Measurements from ENCODE around the gene DNAAF5. TPM values are rescaled to one million over a fixed set of nuclear protein-coding genes. Genes with fewer than 3 reads are reported as not detected.
A peak's percentile ranks its signal among the peaks of the same experiment; 100 is the strongest.

The DNAAF5 gene
- total and polyA plus RNA-seq, 2 of the 13 experiments (the other 11 are each of a cell fraction or from before 2014, with no cell fraction given) = 11.9 to 21.5 TPM

DNA sequence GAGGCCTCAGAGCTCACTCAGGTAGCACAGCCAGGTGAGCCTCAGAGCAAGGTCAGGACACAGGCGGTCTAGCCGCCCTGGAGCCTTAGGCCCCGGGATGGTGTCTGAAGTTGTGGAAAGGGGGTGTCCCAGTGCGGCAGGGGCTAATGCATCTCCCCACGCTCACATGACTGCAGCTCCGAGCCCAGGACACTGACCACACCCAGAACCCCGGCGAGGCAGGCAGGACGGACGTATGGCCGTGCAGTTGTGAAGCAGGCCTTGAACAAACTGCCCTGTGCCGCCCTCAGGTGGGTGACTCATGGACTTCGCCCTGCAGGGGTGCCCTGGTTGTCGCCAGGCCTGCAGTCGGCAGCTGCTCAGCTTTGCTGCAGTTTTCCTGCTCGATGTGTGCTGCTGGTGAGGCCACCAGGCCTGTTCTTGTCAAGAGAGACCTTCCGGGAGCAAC, 5.6 kb downstream of the DNAAF5 start (continued):
- TF ChIP-seq, protein P1, sequence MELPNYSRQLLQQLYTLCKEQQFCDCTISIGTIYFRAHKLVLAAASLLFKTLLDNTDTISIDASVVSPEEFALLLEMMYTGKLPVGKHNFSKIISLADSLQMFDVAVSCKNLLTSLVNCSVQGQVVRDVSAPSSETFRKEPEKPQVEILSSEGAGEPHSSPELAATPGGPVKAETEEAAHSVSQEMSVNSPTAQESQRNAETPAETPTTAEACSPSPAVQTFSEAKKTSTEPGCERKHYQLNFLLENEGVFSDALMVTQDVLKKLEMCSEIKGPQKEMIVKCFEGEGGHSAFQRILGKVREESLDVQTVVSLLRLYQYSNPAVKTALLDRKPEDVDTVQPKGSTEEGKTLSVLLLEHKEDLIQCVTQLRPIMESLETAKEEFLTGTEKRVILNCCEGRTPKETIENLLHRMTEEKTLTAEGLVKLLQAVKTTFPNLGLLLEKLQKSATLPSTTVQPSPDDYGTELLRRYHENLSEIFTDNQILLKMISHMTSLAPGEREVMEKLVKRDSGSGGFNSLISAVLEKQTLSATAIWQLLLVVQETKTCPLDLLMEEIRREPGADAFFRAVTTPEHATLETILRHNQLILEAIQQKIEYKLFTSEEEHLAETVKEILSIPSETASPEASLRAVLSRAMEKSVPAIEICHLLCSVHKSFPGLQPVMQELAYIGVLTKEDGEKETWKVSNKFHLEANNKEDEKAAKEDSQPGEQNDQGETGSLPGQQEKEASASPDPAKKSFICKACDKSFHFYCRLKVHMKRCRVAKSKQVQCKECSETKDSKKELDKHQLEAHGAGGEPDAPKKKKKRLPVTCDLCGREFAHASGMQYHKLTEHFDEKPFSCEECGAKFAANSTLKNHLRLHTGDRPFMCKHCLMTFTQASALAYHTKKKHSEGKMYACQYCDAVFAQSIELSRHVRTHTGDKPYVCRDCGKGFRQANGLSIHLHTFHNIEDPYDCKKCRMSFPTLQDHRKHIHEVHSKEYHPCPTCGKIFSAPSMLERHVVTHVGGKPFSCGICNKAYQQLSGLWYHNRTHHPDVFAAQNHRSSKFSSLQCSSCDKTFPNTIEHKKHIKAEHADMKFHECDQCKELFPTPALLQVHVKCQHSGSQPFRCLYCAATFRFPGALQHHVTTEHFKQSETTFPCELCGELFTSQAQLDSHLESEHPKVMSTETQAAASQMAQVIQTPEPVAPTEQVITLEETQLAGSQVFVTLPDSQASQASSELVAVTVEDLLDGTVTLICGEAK (IDR thresholded peaks at IDR 0.05) = no peak
- TF ChIP-seq, protein P1 (CRISPR knock-in tag; IDR thresholded peaks at IDR 0.05) = no peak
- TF ChIP-seq, protein P2, sequence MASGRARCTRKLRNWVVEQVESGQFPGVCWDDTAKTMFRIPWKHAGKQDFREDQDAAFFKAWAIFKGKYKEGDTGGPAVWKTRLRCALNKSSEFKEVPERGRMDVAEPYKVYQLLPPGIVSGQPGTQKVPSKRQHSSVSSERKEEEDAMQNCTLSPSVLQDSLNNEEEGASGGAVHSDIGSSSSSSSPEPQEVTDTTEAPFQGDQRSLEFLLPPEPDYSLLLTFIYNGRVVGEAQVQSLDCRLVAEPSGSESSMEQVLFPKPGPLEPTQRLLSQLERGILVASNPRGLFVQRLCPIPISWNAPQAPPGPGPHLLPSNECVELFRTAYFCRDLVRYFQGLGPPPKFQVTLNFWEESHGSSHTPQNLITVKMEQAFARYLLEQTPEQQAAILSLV (CRISPR knock-in tag; IDR thresholded peaks at IDR 0.05; ENCODE audit: borderline replicate concordance) = no peak
- TF ChIP-seq GTF2F1 (IDR thresholded peaks at IDR 0.05; ENCODE audit: low read length) = no peak
- no peak for TF ChIP-seq NFATC3 (CRISPR knock-in tag; IDR thresholded peaks at IDR 0.05)
- no peak for TF ChIP-seq ZNF670 (CRISPR knock-in tag; IDR thresholded peaks at IDR 0.05; ENCODE audit: borderline replicate concordance)
- peak; percentile 38; the same call in 1 of the 2 replicates for TF ChIP-seq RFXAP (CRISPR knock-in tag; IDR thresholded peaks at IDR 0.05; ENCODE audit: borderline replicate concordance)
- TF ChIP-seq ZNF253 (CRISPR knock-in tag; IDR thresholded peaks at IDR 0.05; ENCODE audit: borderline replicate concordance) = no peak
- TF ChIP-seq, protein P3, sequence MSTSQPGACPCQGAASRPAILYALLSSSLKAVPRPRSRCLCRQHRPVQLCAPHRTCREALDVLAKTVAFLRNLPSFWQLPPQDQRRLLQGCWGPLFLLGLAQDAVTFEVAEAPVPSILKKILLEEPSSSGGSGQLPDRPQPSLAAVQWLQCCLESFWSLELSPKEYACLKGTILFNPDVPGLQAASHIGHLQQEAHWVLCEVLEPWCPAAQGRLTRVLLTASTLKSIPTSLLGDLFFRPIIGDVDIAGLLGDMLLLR (CRISPR knock-in tag; IDR thresholded peaks at IDR 0.05) = no peak
- no peak for TF ChIP-seq CEBPB (IDR thresholded peaks at IDR 0.05; ENCODE audit: borderline replicate concordance, low read depth, low read length)
- TF ChIP-seq ZMYM4 (CRISPR knock-in tag; IDR thresholded peaks at IDR 0.05) = peak; percentile 70
- TF ChIP-seq ZNF10 (CRISPR knock-in tag; IDR thresholded peaks at IDR 0.05; ENCODE audit: borderline replicate concordance, low read depth) = no peak
- TF ChIP-seq ZNF619 (CRISPR knock-in tag; IDR thresholded peaks at IDR 0.05) = peak; percentile 56
- TF ChIP-seq, protein P4, sequence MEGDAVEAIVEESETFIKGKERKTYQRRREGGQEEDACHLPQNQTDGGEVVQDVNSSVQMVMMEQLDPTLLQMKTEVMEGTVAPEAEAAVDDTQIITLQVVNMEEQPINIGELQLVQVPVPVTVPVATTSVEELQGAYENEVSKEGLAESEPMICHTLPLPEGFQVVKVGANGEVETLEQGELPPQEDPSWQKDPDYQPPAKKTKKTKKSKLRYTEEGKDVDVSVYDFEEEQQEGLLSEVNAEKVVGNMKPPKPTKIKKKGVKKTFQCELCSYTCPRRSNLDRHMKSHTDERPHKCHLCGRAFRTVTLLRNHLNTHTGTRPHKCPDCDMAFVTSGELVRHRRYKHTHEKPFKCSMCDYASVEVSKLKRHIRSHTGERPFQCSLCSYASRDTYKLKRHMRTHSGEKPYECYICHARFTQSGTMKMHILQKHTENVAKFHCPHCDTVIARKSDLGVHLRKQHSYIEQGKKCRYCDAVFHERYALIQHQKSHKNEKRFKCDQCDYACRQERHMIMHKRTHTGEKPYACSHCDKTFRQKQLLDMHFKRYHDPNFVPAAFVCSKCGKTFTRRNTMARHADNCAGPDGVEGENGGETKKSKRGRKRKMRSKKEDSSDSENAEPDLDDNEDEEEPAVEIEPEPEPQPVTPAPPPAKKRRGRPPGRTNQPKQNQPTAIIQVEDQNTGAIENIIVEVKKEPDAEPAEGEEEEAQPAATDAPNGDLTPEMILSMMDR (CRISPR knock-in tag; IDR thresholded peaks at IDR 0.05) = peak; percentile 98
- no peak for TF ChIP-seq ADNP (CRISPR knock-in tag; IDR thresholded peaks at IDR 0.05)
- peak; percentile 63; the same call in 1 of the 2 replicates for TF ChIP-seq MEIS2 (CRISPR knock-in tag; IDR thresholded peaks at IDR 0.05)
- 0 out of 2 replicates have a peak, but pooled peaks have one; percentile 54 for TF ChIP-seq HOXA5 (CRISPR knock-in tag; IDR thresholded peaks at IDR 0.05)

Measured in HepG2 (cell line).